ENCODE data around the gene CA5B.

DNA sequence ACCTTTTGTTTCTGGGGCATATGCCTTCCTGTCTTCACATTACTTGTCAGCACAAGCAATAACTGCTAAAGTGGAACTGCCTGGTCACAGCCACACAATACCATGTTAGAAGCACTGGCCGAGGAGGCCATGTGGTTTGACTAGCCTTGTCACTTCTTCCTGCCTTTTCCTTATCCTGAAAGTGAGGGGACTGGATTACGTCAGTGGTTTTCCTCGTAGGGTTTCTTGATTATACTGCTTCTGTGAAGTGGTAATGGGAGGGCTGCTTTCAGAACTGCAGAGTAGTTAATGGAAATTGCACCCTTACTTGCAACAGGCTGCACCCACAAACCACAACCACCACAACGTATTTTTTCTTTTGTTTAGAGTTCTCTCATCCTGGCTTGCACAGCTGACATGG, 78.8 kb downstream of the CA5B start:
- TF ChIP-seq SMC3 (IDR thresholded peaks at IDR 0.05) (no peak), EP300 (IDR thresholded peaks at IDR 0.05) (no peak), RFX5 (IDR thresholded peaks at IDR 0.05) (no peak), CBX8 (IDR thresholded peaks at IDR 0.05) (no peak), RNF2 (IDR thresholded peaks at IDR 0.05; ENCODE audit: borderline replicate concordance, low read depth) (no peak), CHD2 (IDR thresholded peaks at IDR 0.05; ENCODE audit: low read length, partially characterized antibody) (no peak), HOXA7 (CRISPR knock-in tag; IDR thresholded peaks at IDR 0.05) (no peak), RCOR1 (IDR thresholded peaks at IDR 0.05; ENCODE audit: low read depth, low read length) (no peak)
- TF ChIP-seq, protein P1, sequence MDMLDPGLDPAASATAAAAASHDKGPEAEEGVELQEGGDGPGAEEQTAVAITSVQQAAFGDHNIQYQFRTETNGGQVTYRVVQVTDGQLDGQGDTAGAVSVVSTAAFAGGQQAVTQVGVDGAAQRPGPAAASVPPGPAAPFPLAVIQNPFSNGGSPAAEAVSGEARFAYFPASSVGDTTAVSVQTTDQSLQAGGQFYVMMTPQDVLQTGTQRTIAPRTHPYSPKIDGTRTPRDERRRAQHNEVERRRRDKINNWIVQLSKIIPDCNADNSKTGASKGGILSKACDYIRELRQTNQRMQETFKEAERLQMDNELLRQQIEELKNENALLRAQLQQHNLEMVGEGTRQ (IDR thresholded peaks at IDR 0.05): no peak
- TF ChIP-seq, protein P2, sequence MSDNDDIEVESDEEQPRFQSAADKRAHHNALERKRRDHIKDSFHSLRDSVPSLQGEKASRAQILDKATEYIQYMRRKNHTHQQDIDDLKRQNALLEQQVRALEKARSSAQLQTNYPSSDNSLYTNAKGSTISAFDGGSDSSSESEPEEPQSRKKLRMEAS (IDR thresholded peaks at IDR 0.05): no peak
- TF ChIP-seq, protein P3, sequence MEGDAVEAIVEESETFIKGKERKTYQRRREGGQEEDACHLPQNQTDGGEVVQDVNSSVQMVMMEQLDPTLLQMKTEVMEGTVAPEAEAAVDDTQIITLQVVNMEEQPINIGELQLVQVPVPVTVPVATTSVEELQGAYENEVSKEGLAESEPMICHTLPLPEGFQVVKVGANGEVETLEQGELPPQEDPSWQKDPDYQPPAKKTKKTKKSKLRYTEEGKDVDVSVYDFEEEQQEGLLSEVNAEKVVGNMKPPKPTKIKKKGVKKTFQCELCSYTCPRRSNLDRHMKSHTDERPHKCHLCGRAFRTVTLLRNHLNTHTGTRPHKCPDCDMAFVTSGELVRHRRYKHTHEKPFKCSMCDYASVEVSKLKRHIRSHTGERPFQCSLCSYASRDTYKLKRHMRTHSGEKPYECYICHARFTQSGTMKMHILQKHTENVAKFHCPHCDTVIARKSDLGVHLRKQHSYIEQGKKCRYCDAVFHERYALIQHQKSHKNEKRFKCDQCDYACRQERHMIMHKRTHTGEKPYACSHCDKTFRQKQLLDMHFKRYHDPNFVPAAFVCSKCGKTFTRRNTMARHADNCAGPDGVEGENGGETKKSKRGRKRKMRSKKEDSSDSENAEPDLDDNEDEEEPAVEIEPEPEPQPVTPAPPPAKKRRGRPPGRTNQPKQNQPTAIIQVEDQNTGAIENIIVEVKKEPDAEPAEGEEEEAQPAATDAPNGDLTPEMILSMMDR (IDR thresholded peaks at IDR 0.05): no peak
- TF ChIP-seq, protein P4, sequence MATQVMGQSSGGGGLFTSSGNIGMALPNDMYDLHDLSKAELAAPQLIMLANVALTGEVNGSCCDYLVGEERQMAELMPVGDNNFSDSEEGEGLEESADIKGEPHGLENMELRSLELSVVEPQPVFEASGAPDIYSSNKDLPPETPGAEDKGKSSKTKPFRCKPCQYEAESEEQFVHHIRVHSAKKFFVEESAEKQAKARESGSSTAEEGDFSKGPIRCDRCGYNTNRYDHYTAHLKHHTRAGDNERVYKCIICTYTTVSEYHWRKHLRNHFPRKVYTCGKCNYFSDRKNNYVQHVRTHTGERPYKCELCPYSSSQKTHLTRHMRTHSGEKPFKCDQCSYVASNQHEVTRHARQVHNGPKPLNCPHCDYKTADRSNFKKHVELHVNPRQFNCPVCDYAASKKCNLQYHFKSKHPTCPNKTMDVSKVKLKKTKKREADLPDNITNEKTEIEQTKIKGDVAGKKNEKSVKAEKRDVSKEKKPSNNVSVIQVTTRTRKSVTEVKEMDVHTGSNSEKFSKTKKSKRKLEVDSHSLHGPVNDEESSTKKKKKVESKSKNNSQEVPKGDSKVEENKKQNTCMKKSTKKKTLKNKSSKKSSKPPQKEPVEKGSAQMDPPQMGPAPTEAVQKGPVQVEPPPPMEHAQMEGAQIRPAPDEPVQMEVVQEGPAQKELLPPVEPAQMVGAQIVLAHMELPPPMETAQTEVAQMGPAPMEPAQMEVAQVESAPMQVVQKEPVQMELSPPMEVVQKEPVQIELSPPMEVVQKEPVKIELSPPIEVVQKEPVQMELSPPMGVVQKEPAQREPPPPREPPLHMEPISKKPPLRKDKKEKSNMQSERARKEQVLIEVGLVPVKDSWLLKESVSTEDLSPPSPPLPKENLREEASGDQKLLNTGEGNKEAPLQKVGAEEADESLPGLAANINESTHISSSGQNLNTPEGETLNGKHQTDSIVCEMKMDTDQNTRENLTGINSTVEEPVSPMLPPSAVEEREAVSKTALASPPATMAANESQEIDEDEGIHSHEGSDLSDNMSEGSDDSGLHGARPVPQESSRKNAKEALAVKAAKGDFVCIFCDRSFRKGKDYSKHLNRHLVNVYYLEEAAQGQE (IDR thresholded peaks at IDR 0.05): no peak
- TF ChIP-seq, protein P5, sequence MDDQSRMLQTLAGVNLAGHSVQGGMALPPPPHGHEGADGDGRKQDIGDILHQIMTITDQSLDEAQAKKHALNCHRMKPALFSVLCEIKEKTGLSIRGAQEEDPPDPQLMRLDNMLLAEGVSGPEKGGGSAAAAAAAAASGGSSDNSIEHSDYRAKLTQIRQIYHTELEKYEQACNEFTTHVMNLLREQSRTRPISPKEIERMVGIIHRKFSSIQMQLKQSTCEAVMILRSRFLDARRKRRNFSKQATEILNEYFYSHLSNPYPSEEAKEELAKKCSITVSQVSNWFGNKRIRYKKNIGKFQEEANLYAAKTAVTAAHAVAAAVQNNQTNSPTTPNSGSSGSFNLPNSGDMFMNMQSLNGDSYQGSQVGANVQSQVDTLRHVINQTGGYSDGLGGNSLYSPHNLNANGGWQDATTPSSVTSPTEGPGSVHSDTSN (IDR thresholded peaks at IDR 0.05): no peak

Data from A549 (cell line).